K562 (cell line): ENCODE results near the gene MFSD11. TPM values are rescaled to one million over a fixed set of nuclear protein-coding genes. Genes with fewer than 3 reads are reported as not detected.
A peak's percentile ranks its signal among the peaks of the same experiment; 100 is the strongest.

Experiments
- ADNP ChIP-seq: fragments of 200-800 bp; sonication (Bioruptor generic); IDR thresholded peaks from 2 replicates; pipeline ENCODE4 v1.6.1; 2016; ENCODE audit warnings: missing genetic modification characterization, missing compliant biosample characterization
- ARID4B ChIP-seq: sonication (generic); formaldehyde crosslinking; IDR thresholded peaks from 2 replicates; pipeline ENCODE4 v1.8.0; 2022; ENCODE audit warnings: mild to moderate bottlenecking, missing genetic modification reagents
- CBX5 ChIP-seq: IDR thresholded peaks from 2 replicates; pipeline ENCODE4 v1.6.1; 2014; ENCODE audit warnings: low read depth, borderline replicate concordance
- DDX20 ChIP-seq: fragments of 450-650 bp; IDR thresholded peaks from 2 replicates; pipeline ENCODE4 v1.6.1; 2016; ENCODE audit warnings: missing genetic modification characterization, low read depth, mild to moderate bottlenecking, missing compliant biosample characterization, moderate library complexity
- FOXK2 ChIP-seq, 2 experiments: fragments of 450-650 bp; IDR thresholded peaks in 1 of 2; conservative IDR thresholded peaks in 1 of 2; 2 replicates each; pipeline ENCODE4 v1.6.1; 2016; ENCODE audit warnings: low read depth in 2 of 2, mild to moderate bottlenecking in 1 of 2
- HDGF ChIP-seq: fragments of 450-650 bp; IDR thresholded peaks from 2 replicates; pipeline ENCODE4 v1.6.1; 2016
- MED1 ChIP-seq: sonication (generic); formaldehyde crosslinking; IDR thresholded peaks from 2 replicates; pipeline ENCODE4 v1.8.1; 2023; ENCODE audit warnings: missing genetic modification reagents, borderline replicate concordance
- RBFOX2 ChIP-seq: fragments of 200-400 bp; formaldehyde crosslinking; IDR thresholded peaks from 2 replicates; pipeline ENCODE4 v1.6.1; 2017; ENCODE audit warnings: low read depth, mild to moderate bottlenecking, low read length, moderate library complexity
- SRSF1 ChIP-seq: fragments of 200-400 bp; formaldehyde crosslinking; IDR thresholded peaks from 2 replicates; pipeline ENCODE4 v1.6.1; 2017; ENCODE audit warnings: mild to moderate bottlenecking, low read depth, low read length, moderate library complexity
- ZNF561 ChIP-seq: fragments of 450-650 bp; formaldehyde crosslinking; conservative IDR thresholded peaks from 2 replicates; pipeline ENCODE4 v1.4.0; 2020; ENCODE audit warnings: mild to moderate bottlenecking, moderate library complexity
- polyA plus RNA-seq, 8 experiments: library from polyadenylated mRNA; depleted of rRNA in 4 of 8; stranded (reverse) in 5 of 8; unstranded in 3 of 8; fragments of >200 nt; fragmentation: Nextera tagmentation in 2 of 8; fragmentation: Illumina TruSeq in 1 of 8; extraction: Ambion mirVana in 2 of 8; extraction: Trizol in 1 of 8; gene quantifications; 2 replicates each; pipeline versions ENCODE4 v1.2.1 to v1.2.3, GENCODE V29; 2011 to 2014; ENCODE audit warnings: inconsistent platforms in 1 of 8, missing spikeins in 1 of 8
- total RNA-seq, 7 experiments: library from RNA; depleted of rRNA in 6 of 7; stranded (reverse); fragments of >200 nt in 6 of 7; fragmentation: Illumina TruSeq in 2 of 7; extraction: Trizol in 2 of 7; gene quantifications; 2 replicates each; pipeline versions ENCODE4 v1.2.1 to v1.2.3, GENCODE V29; 2011 to 2021; ENCODE audit warnings: low replicate concordance in 1 of 7
- TF ChIP-seq, protein P1 (sequence below): fragments of 250-450 bp; sonication (Bioruptor Pico); IDR thresholded peaks from 2 replicates; pipeline ENCODE4 v1.5.1; 2021; ENCODE audit warnings: mild to moderate bottlenecking
- TF ChIP-seq, protein P2 (sequence below): sonication (generic); formaldehyde crosslinking; IDR thresholded peaks from 2 replicates; pipeline ENCODE4 v1.8.1; 2022; ENCODE audit warnings: missing genetic modification reagents
- TF ChIP-seq, protein P3 (sequence below): fragments of 250-450 bp; sonication (Bioruptor Pico); IDR thresholded peaks from 2 replicates; pipeline ENCODE4 v1.5.0; 2020; ENCODE audit warnings: mild to moderate bottlenecking
- TF ChIP-seq, protein P4 (sequence below): fragments of 250-450 bp; sonication (Bioruptor Pico); IDR thresholded peaks from 2 replicates; pipeline ENCODE4 v1.5.0; 2021
- TF ChIP-seq, protein P5 (sequence below): conservative IDR thresholded peaks from 2 replicates; pipeline ENCODE4 v1.6.1; 2011; ENCODE audit warnings: low read depth, mild to moderate bottlenecking, low read length; ENCODE audit not compliant: control insufficient read depth

MFSD11 gene
- total and polyA plus RNA-seq, 9 of the 15 experiments (the other 6 are each of a cell fraction or from before 2014, with no cell fraction given) = 14.4 to 24.5 (median 19.9) TPM

- TF ChIP-seq, protein P1, sequence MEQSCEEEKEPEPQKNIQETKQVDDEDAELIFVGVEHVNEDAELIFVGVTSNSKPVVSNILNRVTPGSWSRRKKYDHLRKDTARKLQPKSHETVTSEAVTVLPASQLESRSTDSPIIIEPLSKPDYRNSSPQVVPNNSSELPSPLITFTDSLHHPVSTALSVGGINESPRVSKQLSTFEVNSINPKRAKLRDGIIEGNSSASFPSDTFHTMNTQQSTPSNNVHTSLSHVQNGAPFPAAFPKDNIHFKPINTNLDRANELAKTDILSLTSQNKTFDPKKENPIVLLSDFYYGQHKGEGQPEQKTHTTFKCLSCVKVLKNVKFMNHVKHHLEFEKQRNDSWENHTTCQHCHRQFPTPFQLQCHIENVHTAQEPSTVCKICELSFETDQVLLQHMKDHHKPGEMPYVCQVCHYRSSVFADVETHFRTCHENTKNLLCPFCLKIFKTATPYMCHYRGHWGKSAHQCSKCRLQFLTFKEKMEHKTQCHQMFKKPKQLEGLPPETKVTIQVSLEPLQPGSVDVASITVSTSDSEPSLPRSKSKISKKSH (CRISPR knock-in tag) = no peak
- TF ChIP-seq ZNF561 (no peak), FOXK2 (conservative IDR thresholded peaks at IDR 0.05 in 1 of 2, IDR thresholded peaks at IDR 0.05 in 1 of 2; ENCODE audit: low read depth in 2 of 2) (peak; percentile 77 to 80; a peak in 2 of 4 replicates), RBFOX2 (peak; percentile 95), MED1 (CRISPR knock-in tag) (no peak), CBX5 (no peak), HDGF (no peak), SRSF1 (no peak), ADNP (tag) (no peak), ARID4B (CRISPR knock-in tag) (peak; percentile 48), DDX20 (tag) (no peak)
- TF ChIP-seq, protein P2, sequence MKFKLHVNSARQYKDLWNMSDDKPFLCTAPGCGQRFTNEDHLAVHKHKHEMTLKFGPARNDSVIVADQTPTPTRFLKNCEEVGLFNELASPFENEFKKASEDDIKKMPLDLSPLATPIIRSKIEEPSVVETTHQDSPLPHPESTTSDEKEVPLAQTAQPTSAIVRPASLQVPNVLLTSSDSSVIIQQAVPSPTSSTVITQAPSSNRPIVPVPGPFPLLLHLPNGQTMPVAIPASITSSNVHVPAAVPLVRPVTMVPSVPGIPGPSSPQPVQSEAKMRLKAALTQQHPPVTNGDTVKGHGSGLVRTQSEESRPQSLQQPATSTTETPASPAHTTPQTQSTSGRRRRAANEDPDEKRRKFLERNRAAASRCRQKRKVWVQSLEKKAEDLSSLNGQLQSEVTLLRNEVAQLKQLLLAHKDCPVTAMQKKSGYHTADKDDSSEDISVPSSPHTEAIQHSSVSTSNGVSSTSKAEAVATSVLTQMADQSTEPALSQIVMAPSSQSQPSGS (CRISPR knock-in tag) = no peak
- TF ChIP-seq, protein P3, sequence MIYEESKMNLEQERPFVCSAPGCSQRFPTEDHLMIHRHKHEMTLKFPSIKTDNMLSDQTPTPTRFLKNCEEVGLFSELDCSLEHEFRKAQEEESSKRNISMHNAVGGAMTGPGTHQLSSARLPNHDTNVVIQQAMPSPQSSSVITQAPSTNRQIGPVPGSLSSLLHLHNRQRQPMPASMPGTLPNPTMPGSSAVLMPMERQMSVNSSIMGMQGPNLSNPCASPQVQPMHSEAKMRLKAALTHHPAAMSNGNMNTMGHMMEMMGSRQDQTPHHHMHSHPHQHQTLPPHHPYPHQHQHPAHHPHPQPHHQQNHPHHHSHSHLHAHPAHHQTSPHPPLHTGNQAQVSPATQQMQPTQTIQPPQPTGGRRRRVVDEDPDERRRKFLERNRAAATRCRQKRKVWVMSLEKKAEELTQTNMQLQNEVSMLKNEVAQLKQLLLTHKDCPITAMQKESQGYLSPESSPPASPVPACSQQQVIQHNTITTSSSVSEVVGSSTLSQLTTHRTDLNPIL (CRISPR knock-in tag) = peak; percentile 48; the same call in 1 of the 2 replicates
- TF ChIP-seq, protein P4, sequence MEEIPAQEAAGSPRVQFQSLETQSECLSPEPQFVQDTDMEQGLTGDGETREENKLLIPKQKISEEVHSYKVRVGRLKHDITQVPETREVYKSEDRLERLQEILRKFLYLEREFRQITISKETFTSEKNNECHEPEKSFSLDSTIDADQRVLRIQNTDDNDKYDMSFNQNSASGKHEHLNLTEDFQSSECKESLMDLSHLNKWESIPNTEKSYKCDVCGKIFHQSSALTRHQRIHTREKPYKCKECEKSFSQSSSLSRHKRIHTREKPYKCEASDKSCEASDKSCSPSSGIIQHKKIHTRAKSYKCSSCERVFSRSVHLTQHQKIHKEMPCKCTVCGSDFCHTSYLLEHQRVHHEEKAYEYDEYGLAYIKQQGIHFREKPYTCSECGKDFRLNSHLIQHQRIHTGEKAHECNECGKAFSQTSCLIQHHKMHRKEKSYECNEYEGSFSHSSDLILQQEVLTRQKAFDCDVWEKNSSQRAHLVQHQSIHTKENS (CRISPR knock-in tag) = no peak
- TF ChIP-seq, protein P5, sequence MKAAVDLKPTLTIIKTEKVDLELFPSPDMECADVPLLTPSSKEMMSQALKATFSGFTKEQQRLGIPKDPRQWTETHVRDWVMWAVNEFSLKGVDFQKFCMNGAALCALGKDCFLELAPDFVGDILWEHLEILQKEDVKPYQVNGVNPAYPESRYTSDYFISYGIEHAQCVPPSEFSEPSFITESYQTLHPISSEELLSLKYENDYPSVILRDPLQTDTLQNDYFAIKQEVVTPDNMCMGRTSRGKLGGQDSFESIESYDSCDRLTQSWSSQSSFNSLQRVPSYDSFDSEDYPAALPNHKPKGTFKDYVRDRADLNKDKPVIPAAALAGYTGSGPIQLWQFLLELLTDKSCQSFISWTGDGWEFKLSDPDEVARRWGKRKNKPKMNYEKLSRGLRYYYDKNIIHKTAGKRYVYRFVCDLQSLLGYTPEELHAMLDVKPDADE = peak; percentile 94
Observed at GRCh38 chr17:76737082-76737675, 740 bp upstream of the MFSD11 start, which contains the start of gene SRSF2 (continued).
